IPS DF 4.7 (cell line): ENCODE results near the gene RNU1-3.
A peak's percentile ranks its signal among the peaks of the same experiment; 100 is the strongest.
"Not testable (repeated sequence)": the region's sequence is repeated elsewhere in the genome, so short reads cannot be mapped to it uniquely, and the experiment has no call there.

Experiments used
- DNase-seq: peaks from one replicate; pipeline ENCODE4 v3.0.0-alpha.2; 2013; ENCODE audit warnings: low spot score; ENCODE audit errors: extremely low read depth

The RNU1-3 gene

GRCh38 chr1:16621300-16621658 is 45.5 kb downstream of the RNU1-3 start:
- no peak for DNase-seq

- DNase-seq: not testable (repeated sequence)
Measured at GRCh38 chr1:16619803-16620501, 46.8 kb downstream of the RNU1-3 start.

- DNase-seq: peak; percentile 60
Measured at GRCh38 chr1:16618719-16619118, 48.0 kb downstream of the RNU1-3 start.

GRCh38 chr1:16617778-16618580 is 48.8 kb downstream of the RNU1-3 start:
- DNase-seq: no peak

- no peak for DNase-seq
Measured at GRCh38 chr1:16617114-16617631, 49.6 kb downstream of the RNU1-3 start.
